Suprapubic skin (tissue), 4 donors: ENCODE measurements around the gene PTK7. TPM values are rescaled to one million over a fixed set of nuclear protein-coding genes. Genes with fewer than 3 reads are reported as not detected.

Source experiments
- DNase-seq, 2 donors: peaks; one replicate each; pipeline ENCODE4 v3.0.0-alpha.2; 2019; ENCODE audit warnings: low spot score in 2 of 2
- H3K27ac ChIP-seq: fragments of 200-600 bp; sonication (generic); one replicate; pipeline ENCODE4 v1.5.1; 2019
- H3K27me3 ChIP-seq: fragments of 200-600 bp; sonication (generic); one replicate; pipeline ENCODE4 v1.5.1; 2019
- H3K36me3 ChIP-seq: fragments of 200-600 bp; sonication (generic); one replicate; pipeline ENCODE4 v1.5.1; 2019
- H3K4me1 ChIP-seq: fragments of 200-600 bp; sonication (generic); one replicate; pipeline ENCODE4 v1.5.1; 2019
- H3K4me3 ChIP-seq: fragments of 200-600 bp; sonication (generic); one replicate; pipeline ENCODE4 v1.5.1; 2019; ENCODE audit warnings: mild to moderate bottlenecking
- H3K9me3 ChIP-seq: fragments of 200-600 bp; sonication (generic); one replicate; pipeline ENCODE4 v1.5.1; 2019
- EP300 ChIP-seq: sonication (generic); formaldehyde crosslinking; IDR thresholded peaks from one replicate; pipeline ENCODE4 v1.6.1; 2017; ENCODE audit warnings: antibody characterized with exemption
- POLR2A ChIP-seq, 2 donors: fragments of 450-650 bp; IDR thresholded peaks; one replicate each; pipeline ENCODE4 v1.6.1; 2017; ENCODE audit warnings: antibody characterized with exemption in 2 of 2, mild to moderate bottlenecking in 2 of 2, moderate library complexity in 2 of 2
- POLR2AphosphoS5 ChIP-seq, 3 donors: sonication (generic); formaldehyde crosslinking; IDR thresholded peaks; one replicate each; pipeline ENCODE4 v1.6.1; 2017; ENCODE audit warnings: antibody characterized with exemption in 3 of 3
- WGBS: methylation state at CpG from one replicate; pipeline ENCODE4 v1.1.5; 2018; 5-methylcytosine and 5-hydroxymethylcytosine counted together
- total RNA-seq, 4 donors: library from RNA; depleted of rRNA; stranded (reverse); fragments of >200 nt; gene quantifications; one replicate each; pipeline ENCODE4 v1.1.0, GENCODE V29; 2016
- TF ChIP-seq, protein P1 (sequence below), 2 donors: fragments of 200-600 bp in 1 of 2; fragments of 450-650 bp in 1 of 2; sonication (generic) in 1 of 2; IDR thresholded peaks; one replicate each; pipeline ENCODE4 v1.5.1; 2016 to 2019; ENCODE audit warnings: antibody characterized with exemption in 2 of 2, mild to moderate bottlenecking in 1 of 2, moderate library complexity in 1 of 2

PTK7 gene
- total RNA-seq, 4 donors from 2014 or later = 50.4 to 71.3 (median 66.3) TPM

DNA sequence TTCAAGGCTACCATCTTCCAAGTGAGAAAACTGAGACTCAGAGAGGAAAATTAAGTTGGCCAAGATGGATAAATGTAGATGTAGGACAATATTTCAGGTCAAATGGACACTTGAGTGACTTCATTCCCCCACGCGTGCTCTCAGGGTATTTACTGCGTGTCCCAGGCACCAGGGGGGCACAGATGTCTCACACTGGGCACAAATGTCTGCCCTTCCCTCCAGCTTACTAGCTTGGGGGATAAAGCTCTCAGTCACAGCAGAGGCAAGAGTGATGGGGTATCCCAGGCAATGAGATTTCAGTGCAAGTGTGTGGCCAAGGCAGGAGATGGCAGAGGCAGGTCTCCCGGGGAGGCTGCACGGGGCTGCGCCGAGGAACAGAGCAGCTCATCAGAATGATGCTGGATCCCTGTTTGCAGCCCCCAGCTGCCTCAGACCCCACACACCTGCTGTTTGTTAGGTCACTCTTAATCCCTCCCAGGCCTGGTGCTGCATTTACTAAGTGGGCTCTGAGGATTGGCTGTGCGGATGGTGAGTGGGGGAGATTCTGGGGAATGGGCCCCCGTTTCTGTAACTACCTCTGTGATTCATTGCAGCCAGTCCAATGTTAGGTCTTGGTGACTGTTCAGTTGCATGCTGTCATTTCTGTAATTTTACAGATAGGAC is 44.1 kb downstream of the PTK7 start:
- Histone ChIP-seq H3K4me3 (no peak overlapping the region), H3K4me1 (peaks cover 50% of the 10 kb centered on the region), H3K27ac (peak overlapping the region; percentile 49), H3K9me3 (no peaks in the 10 kb centered on the region), H3K36me3 (no peaks in the 10 kb centered on the region), H3K27me3 (no peaks in the 10 kb centered on the region)
- WGBS = 89% methylated on average over 5 of the region's 9 CpGs
- no peak for DNase-seq
- no peak for TF ChIP-seq EP300
- TF ChIP-seq POLR2AphosphoS5 (IDR thresholded peaks at IDR 0.05) = no peak
- TF ChIP-seq POLR2A (IDR thresholded peaks at IDR 0.05) = no peak
- TF ChIP-seq, protein P1, sequence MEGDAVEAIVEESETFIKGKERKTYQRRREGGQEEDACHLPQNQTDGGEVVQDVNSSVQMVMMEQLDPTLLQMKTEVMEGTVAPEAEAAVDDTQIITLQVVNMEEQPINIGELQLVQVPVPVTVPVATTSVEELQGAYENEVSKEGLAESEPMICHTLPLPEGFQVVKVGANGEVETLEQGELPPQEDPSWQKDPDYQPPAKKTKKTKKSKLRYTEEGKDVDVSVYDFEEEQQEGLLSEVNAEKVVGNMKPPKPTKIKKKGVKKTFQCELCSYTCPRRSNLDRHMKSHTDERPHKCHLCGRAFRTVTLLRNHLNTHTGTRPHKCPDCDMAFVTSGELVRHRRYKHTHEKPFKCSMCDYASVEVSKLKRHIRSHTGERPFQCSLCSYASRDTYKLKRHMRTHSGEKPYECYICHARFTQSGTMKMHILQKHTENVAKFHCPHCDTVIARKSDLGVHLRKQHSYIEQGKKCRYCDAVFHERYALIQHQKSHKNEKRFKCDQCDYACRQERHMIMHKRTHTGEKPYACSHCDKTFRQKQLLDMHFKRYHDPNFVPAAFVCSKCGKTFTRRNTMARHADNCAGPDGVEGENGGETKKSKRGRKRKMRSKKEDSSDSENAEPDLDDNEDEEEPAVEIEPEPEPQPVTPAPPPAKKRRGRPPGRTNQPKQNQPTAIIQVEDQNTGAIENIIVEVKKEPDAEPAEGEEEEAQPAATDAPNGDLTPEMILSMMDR (IDR thresholded peaks at IDR 0.05) = no peak

DNA sequence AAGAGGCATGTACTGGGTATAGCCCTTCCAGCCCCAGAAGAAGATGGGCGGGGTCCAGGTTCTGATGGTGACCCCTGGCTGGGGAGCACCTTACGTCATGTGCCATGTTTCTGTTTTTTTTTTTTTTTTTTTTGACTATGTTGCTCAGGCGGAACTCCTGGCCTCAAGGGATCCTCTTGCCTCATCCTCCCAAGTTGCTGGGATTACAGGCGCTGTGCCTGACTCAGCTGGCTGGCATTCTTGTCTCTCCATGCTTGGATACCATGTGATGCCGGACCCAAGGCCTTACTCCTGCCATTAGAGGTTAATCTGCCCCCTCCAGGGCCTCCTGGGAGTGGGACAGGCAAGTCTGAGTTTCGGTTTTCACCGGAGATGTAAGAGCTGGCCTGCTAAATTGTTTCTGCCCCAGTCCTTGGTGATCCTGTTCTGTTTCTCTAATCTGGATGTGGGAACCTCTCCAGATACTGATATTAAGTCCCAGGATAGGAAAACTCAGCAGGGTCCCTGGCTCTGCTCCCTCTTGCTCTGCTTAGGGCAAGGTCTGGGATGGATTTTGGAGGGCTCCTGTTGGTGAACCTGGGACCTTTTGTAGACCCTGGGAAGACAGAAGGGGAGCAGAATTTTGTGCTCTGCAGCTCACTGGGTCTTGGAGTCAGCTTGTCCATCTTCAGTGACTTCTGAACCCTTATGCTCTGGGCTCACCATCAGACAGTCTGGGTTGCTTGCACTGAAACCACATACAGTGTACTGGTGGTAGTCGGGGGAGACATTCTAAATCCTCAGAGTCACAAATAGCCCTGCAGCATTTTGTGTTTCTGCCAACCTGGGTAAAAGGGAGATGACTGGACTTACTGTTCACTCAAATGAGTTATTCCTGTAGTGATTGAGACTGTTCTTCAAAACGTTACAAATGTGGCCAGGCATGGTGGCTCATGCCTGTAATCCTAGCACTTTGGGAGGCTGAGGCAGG is 45.1 kb downstream of the PTK7 start:
- Histone ChIP-seq H3K9me3 (no peaks in the 10 kb centered on the region), H3K4me1 (peaks cover 51% of the 10 kb centered on the region), H3K4me3 (no peak overlapping the region), H3K27ac (peak overlapping the region; percentile 75), H3K27me3 (no peaks in the 10 kb centered on the region), H3K36me3 (no peaks in the 10 kb centered on the region)
- TF ChIP-seq POLR2AphosphoS5 (IDR thresholded peaks at IDR 0.05) = peak in 1 of 3 donors; percentile 52
- TF ChIP-seq, protein P1 (IDR thresholded peaks at IDR 0.05) = no peak
- 38% methylated on average over 9 of the region's 9 CpGs for WGBS
- peak; percentile 88 for DNase-seq

DNA sequence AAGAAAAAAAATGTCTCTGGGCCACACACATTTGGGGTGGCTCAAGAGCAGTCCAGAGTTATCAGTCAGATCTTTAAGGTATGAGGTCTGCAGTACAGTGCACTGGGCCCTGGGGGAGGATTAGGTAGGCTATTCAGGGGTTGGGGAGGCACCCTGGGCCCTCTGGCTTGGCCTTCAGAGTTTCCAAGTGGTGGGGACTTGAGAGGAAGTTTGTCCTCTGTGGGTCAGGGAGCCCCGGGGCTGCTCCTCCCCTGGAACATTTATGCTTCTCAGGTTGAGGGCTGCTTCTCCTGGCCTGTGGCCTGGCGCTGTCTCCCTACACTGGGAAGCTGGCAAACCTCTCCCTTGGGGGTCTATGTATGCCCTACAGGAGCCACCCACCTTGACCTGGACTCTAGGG is 46.0 kb downstream of the PTK7 start:
- no peak overlapping the region for H3K4me3 ChIP-seq
- H3K9me3 ChIP-seq = no peaks in the 10 kb centered on the region
- 70% methylated on average over 2 of the region's 2 CpGs for WGBS
- TF ChIP-seq, protein P1 (IDR thresholded peaks at IDR 0.05) = no peak
- TF ChIP-seq EP300 (no peak), POLR2AphosphoS5 (IDR thresholded peaks at IDR 0.05) (no peak), POLR2A (IDR thresholded peaks at IDR 0.05) (no peak)
- H3K4me1 ChIP-seq = peaks cover 50% of the 10 kb centered on the region
- no peak overlapping the region for H3K27ac ChIP-seq
- no peaks in the 10 kb centered on the region for H3K36me3 ChIP-seq
- no peak for DNase-seq
- no peaks in the 10 kb centered on the region for H3K27me3 ChIP-seq

DNA sequence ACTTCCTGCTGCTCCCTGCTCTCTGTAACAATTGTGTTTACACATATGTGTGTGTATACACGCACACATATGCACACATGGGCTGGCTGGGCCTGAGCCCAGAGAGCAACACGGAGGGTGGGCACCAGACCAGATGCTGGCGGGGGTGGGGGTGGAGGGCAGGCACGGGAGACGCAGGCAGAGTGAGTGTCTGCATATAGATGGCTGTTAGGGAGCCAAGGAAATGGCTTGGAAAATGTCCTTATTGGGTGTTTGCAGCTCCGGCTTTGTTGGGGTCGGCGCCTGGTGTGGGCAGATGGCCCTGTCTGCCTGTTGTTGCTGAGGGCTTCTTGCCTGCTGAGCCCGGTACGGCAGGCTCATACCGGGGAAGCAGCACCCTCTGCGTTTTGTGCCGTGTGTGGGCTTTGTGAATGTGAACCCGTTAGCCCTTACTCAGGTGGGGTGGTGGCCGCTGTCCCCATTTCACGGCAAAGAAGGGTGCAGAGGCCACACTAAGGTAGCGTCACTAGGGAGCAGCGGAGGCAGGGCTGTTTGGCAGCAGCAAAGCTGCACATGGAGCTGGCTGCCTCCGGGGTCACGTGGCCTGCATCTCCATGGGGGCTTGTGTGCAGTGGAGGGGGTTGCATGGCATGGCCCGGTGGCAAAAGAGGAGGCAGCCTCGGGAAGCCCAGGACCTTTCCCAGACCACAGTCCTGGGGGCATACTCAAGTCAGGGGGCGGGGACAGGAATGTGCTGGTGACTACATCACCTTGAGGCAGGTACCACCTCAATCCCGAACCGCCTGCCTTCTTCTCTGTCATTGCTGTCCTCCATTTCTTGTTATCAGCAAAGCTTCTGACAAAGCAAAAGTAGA is 47.6 kb downstream of the PTK7 start:
- no peaks in the 10 kb centered on the region for H3K36me3 ChIP-seq
- H3K9me3 ChIP-seq = no peaks in the 10 kb centered on the region
- H3K4me3 ChIP-seq = no peak overlapping the region
- no peak for TF ChIP-seq POLR2A (IDR thresholded peaks at IDR 0.05)
- H3K27me3 ChIP-seq = no peaks in the 10 kb centered on the region
- DNase-seq = no peak
- peak overlapping the region; percentile 33 for H3K27ac ChIP-seq
- WGBS = 62% methylated on average over 21 of the region's 25 CpGs
- H3K4me1 ChIP-seq = peaks cover 56% of the 10 kb centered on the region

DNA sequence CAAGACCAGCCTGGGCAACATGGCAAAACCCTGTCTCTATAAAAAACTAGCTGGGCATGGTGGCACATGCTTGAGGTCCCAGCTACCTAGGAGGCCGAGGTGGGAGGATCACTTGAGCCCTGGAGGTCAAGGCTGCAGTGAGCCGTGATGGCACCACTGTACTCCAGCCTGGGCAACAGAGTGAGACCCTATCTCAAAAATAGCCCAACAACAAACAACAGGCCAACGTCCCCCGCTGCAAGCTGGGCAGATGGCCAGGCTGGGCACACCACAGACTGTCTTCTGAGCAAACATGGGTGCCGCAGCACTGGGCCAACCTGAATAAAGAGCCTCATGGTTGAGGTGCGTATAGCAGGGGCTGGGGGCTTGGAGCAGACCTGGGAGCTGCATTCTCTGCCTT is 48.4 kb downstream of the PTK7 start:
- no peak overlapping the region for H3K4me3 ChIP-seq
- no peaks in the 10 kb centered on the region for H3K27me3 ChIP-seq
- H3K27ac ChIP-seq = peak overlapping the region; percentile 33
- H3K4me1 ChIP-seq = peaks cover 60% of the 10 kb centered on the region
- no peaks in the 10 kb centered on the region for H3K9me3 ChIP-seq
- TF ChIP-seq POLR2A (IDR thresholded peaks at IDR 0.05) = no peak
- no peak for TF ChIP-seq POLR2AphosphoS5 (IDR thresholded peaks at IDR 0.05)
- TF ChIP-seq EP300 = no peak
- TF ChIP-seq, protein P1 (IDR thresholded peaks at IDR 0.05) = no peak
- DNase-seq = no peak
- 64% methylated on average over 5 of the region's 6 CpGs for WGBS
- no peaks in the 10 kb centered on the region for H3K36me3 ChIP-seq
